Lung (tissue), 10 donors: ENCODE data around the gene B4GALT7. TPM values are rescaled to one million over a fixed set of nuclear protein-coding genes. Genes with fewer than 3 reads are reported as not detected.
"Not testable (repeated sequence)": the region's sequence is repeated elsewhere in the genome, so short reads cannot be mapped to it uniquely, and the experiment has no call there.

Source experiments
- ATAC-seq: fragments of 200-7000 bp; cut with Tn5 transposase; one replicate; pipeline ENCODE4 v1.9.1; 2020; ENCODE audit warnings: moderate number of reproducible peaks; ENCODE audit not compliant: insufficient read depth, low FRiP score
- DNase-seq, 3 donors: peaks; one replicate each; pipeline ENCODE4 v3.0.0-alpha.2; 2013 to 2017
- H3K27ac ChIP-seq, 2 donors: one replicate each; pipeline ENCODE4 v1.5.1; 2013; ENCODE audit warnings: mild to moderate bottlenecking in 2 of 2, moderate library complexity in 2 of 2, control low read depth in 1 of 2, inconsistent platforms in 1 of 2, low read depth in 1 of 2, low read length in 1 of 2
- H3K27me3 ChIP-seq, 3 donors: one replicate each; pipeline ENCODE4 v1.5.1; 2013; ENCODE audit warnings: low read length in 2 of 3; ENCODE audit not compliant: control insufficient read depth in 3 of 3, insufficient read depth in 3 of 3
- H3K36me3 ChIP-seq, 4 donors: one replicate each; pipeline ENCODE4 v1.5.1; 2013; ENCODE audit warnings: low read length in 4 of 4, mild to moderate bottlenecking in 1 of 4, moderate library complexity in 1 of 4; ENCODE audit not compliant: control insufficient read depth in 4 of 4, insufficient read depth in 4 of 4
- H3K4me1 ChIP-seq, 5 donors: one replicate each; pipeline ENCODE4 v1.5.1; 2013; ENCODE audit warnings: low read length in 5 of 5, mild to moderate bottlenecking in 2 of 5, moderate library complexity in 1 of 5; ENCODE audit not compliant: control insufficient read depth in 5 of 5, insufficient read depth in 5 of 5
- H3K4me3 ChIP-seq: one replicate; pipeline ENCODE4 v1.5.1; 2013; ENCODE audit warnings: mild to moderate bottlenecking, control low read depth, moderate library complexity
- H3K9ac ChIP-seq, 2 donors: one replicate each; pipeline ENCODE4 v1.5.1; 2013; ENCODE audit warnings: low read length in 2 of 2, control low read depth in 1 of 2; ENCODE audit not compliant: insufficient read depth in 1 of 2
- H3K9me3 ChIP-seq, 4 donors: one replicate each; pipeline ENCODE4 v1.5.1; 2013; ENCODE audit warnings: low read length in 3 of 4, mild to moderate bottlenecking in 1 of 4, moderate library complexity in 1 of 4; ENCODE audit not compliant: control insufficient read depth in 4 of 4, insufficient read depth in 3 of 4
- WGBS, 2 donors: extraction: QIAGEN DNeasy Blood & Tissue Kit; methylation state at CpG; one replicate each; pipeline ENCODE4 v1.1.7; 2013; 5-methylcytosine and 5-hydroxymethylcytosine counted together
- polyA plus RNA-seq, 2 donors: library from polyadenylated mRNA; stranded (reverse); fragments of 200-250 nt; gene quantifications; one replicate each; pipeline ENCODE4 v1.2.1, GENCODE V29; 2013
- total RNA-seq, 2 donors: library from RNA; depleted of rRNA in 1 of 2; stranded (reverse); fragments of >200 nt in 1 of 2; gene quantifications; one replicate each; pipeline ENCODE4 v1.2.1, GENCODE V29; 2014 to 2021
- donor health status: Bipolar disorder and iron deficiency.
- donor health status: healthy.
- donor health status: DM: yes; HTN: yes; CAD: no.

Gene B4GALT7
- total and polyA plus RNA-seq, 4 donors, result 14.3 to 40.0 (median 31.4) TPM

- not testable (repeated sequence) for H3K27ac ChIP-seq, ATAC-seq, H3K4me3 ChIP-seq, H3K27me3 ChIP-seq, H3K9ac ChIP-seq, H3K36me3 ChIP-seq, H3K4me1 ChIP-seq, H3K9me3 ChIP-seq, DNase-seq
- no CpG with 5 or more reads among the region's 1 CpG for WGBS, 2 donors
Measured at GRCh38 chr5:177645462-177645861, 45.5 kb downstream of the B4GALT7 start.

GRCh38 chr5:177651235-177651634, 51.3 kb downstream of the B4GALT7 start:
- not testable (repeated sequence) for H3K4me1 ChIP-seq, H3K27me3 ChIP-seq, H3K36me3 ChIP-seq, H3K4me3 ChIP-seq, H3K9ac ChIP-seq, ATAC-seq, H3K27ac ChIP-seq, H3K9me3 ChIP-seq, DNase-seq
- WGBS, 2 donors, result 88 to 96% methylated on average over 2 of the region's 2 CpGs

- WGBS, 2 donors, result 39 to 63% methylated on average over 2 of the region's 2 CpGs
- not testable (repeated sequence) for ATAC-seq
Measured at GRCh38 chr5:177657846-177658245, 57.9 kb downstream of the B4GALT7 start.

GRCh38 chr5:177658542-177658941, 58.6 kb downstream of the B4GALT7 start:
- not testable (repeated sequence) for H3K27ac ChIP-seq

More at GRCh38 chr5:177657846-177658245, 57.9 kb downstream of the B4GALT7 start:
- H3K4me3 ChIP-seq, H3K9ac ChIP-seq, H3K27ac ChIP-seq, H3K9me3 ChIP-seq, H3K4me1 ChIP-seq, H3K36me3 ChIP-seq, H3K27me3 ChIP-seq, DNase-seq: not testable (repeated sequence)

More at GRCh38 chr5:177658542-177658941, 58.6 kb downstream of the B4GALT7 start:
- not testable (repeated sequence) for H3K9me3 ChIP-seq, H3K36me3 ChIP-seq, H3K9ac ChIP-seq, H3K4me3 ChIP-seq, DNase-seq, ATAC-seq, H3K4me1 ChIP-seq, H3K27me3 ChIP-seq
- WGBS, 2 donors, result 49 to 84% methylated on average over 3 of the region's 3 CpGs

Other genes with a start within 250 kb of the B4GALT7 start
- gene LMAN2, start 248.5 kb upstream of the B4GALT7 start, total RNA-seq, result 100 to 1,000 TPM; 179 to 183 TPM
- 100 to 1,000 TPM; 101 to 316 TPM for gene LMAN2, start 248.5 kb upstream of the B4GALT7 start, polyA plus RNA-seq
- gene RGS14, start 242.2 kb upstream of the B4GALT7 start, total RNA-seq, result 10 to 100 TPM in 1 of 2 donors, 1 to 10 TPM in 1; 9.3 to 28.8 TPM
- 10 to 100 TPM; 17.3 to 32.8 TPM for gene RGS14, start 242.2 kb upstream of the B4GALT7 start, polyA plus RNA-seq
- gene SLC34A1, start 215.7 kb upstream of the B4GALT7 start, total RNA-seq, result not detected
- under 1 TPM in 1 of 2 donors, not detected in 1; 0.02 TPM for gene SLC34A1, start 215.7 kb upstream of the B4GALT7 start, polyA plus RNA-seq
- not detected for gene PFN3, start 199.5 kb upstream of the B4GALT7 start, total RNA-seq
- gene PFN3, start 199.5 kb upstream of the B4GALT7 start, polyA plus RNA-seq, result not detected
- gene F12, start 190.6 kb upstream of the B4GALT7 start, total RNA-seq, result 1 to 10 TPM in 1 of 2 donors, not detected in 1; 1.4 TPM
- gene F12, start 190.6 kb upstream of the B4GALT7 start, polyA plus RNA-seq, result 1 to 10 TPM; 1.3 to 1.7 TPM
- gene GRK6, start 173.5 kb upstream of the B4GALT7 start, total RNA-seq, result 10 to 100 TPM; 22.4 to 58.1 TPM
- 10 to 100 TPM; 20.7 to 68.0 TPM for gene GRK6, start 173.5 kb upstream of the B4GALT7 start, polyA plus RNA-seq
- 1 to 10 TPM; 2.9 to 7.2 TPM for gene PRR7, start 153.3 kb upstream of the B4GALT7 start, total RNA-seq
- gene PRR7, start 153.3 kb upstream of the B4GALT7 start, polyA plus RNA-seq, result 1 to 10 TPM; 1.9 to 5.0 TPM
- gene DBN1, start 126.5 kb upstream of the B4GALT7 start, total RNA-seq, result 10 to 100 TPM; 36.5 to 38.3 TPM
- 10 to 100 TPM; 18.7 to 24.1 TPM for gene DBN1, start 126.5 kb upstream of the B4GALT7 start, polyA plus RNA-seq
- 100 to 1,000 TPM in 1 of 2 donors, 10 to 100 TPM in 1; 49.2 to 124 TPM for gene PDLIM7, start 102.5 kb upstream of the B4GALT7 start, total RNA-seq
- 100 to 1,000 TPM in 1 of 2 donors, 10 to 100 TPM in 1; 65.5 to 102 TPM for gene PDLIM7, start 102.5 kb upstream of the B4GALT7 start, polyA plus RNA-seq
- 10 to 100 TPM; 15.6 to 73.5 TPM for gene DOK3, start 90.3 kb upstream of the B4GALT7 start, total RNA-seq
- gene DOK3, start 90.3 kb upstream of the B4GALT7 start, polyA plus RNA-seq, result 100 to 1,000 TPM in 1 of 2 donors, 10 to 100 TPM in 1; 22.0 to 146 TPM
- gene DDX41, start 83.2 kb upstream of the B4GALT7 start, total RNA-seq, result 10 to 100 TPM; 64.9 to 82.4 TPM
- 100 to 1,000 TPM in 1 of 2 donors, 10 to 100 TPM in 1; 63.2 to 110 TPM for gene DDX41, start 83.2 kb upstream of the B4GALT7 start, polyA plus RNA-seq
- gene FAM193B, start 45.6 kb upstream of the B4GALT7 start, total RNA-seq, result 10 to 100 TPM; 49.0 to 92.3 TPM
- 100 to 1,000 TPM in 1 of 2 donors, 10 to 100 TPM in 1; 70.5 to 139 TPM for gene FAM193B, start 45.6 kb upstream of the B4GALT7 start, polyA plus RNA-seq
- 100 to 1,000 TPM in 1 of 2 donors, 10 to 100 TPM in 1; 76.4 to 232 TPM for gene TMED9, start 7.9 kb upstream of the B4GALT7 start, total RNA-seq
- gene TMED9, start 7.9 kb upstream of the B4GALT7 start, polyA plus RNA-seq, result 100 to 1,000 TPM; 133 to 325 TPM
- 10 to 100 TPM in 1 of 2 donors, not detected in 1; 14.4 TPM for gene FAM153A, start 182.8 kb downstream of the B4GALT7 start, total RNA-seq
- 1 to 10 TPM; 2.2 to 3.5 TPM for gene FAM153A, start 182.8 kb downstream of the B4GALT7 start, polyA plus RNA-seq